Muscle layer of duodenum (tissue), 2 donors: ENCODE data around the gene ATP1B3.
"Not testable (repeated sequence)": the region's sequence is repeated elsewhere in the genome, so short reads cannot be mapped to it uniquely, and the experiment has no call there.

Experiments
- H3K27ac ChIP-seq: one replicate; pipeline ENCODE4 v1.7.0; 2013; ENCODE audit warnings: mild to moderate bottlenecking, low read length
- H3K27me3 ChIP-seq: one replicate; pipeline ENCODE4 v1.7.0; 2013; ENCODE audit warnings: low read depth, mild to moderate bottlenecking, control low read depth, low read length
- H3K36me3 ChIP-seq, 2 donors: one replicate each; pipeline ENCODE4 v1.7.0; 2013; ENCODE audit warnings: low read length in 2 of 2, control low read depth in 1 of 2, mild to moderate bottlenecking in 1 of 2; ENCODE audit not compliant: insufficient read depth in 2 of 2, control insufficient read depth in 1 of 2
- H3K4me1 ChIP-seq, 2 donors: one replicate each; pipeline ENCODE4 v1.7.0; 2013; ENCODE audit warnings: low read length in 2 of 2, mild to moderate bottlenecking in 2 of 2, control low read depth in 1 of 2, moderate library complexity in 1 of 2; ENCODE audit not compliant: insufficient read depth in 2 of 2, control insufficient read depth in 1 of 2
- H3K4me3 ChIP-seq, 2 donors: one replicate each; pipeline ENCODE4 v1.7.0; 2013; ENCODE audit warnings: low read length in 2 of 2, low read depth in 1 of 2, mild to moderate bottlenecking in 1 of 2
- H3K9me3 ChIP-seq, 2 donors: one replicate each; pipeline ENCODE4 v1.7.0; 2013; ENCODE audit warnings: low read length in 2 of 2, control low read depth in 1 of 2, mild to moderate bottlenecking in 1 of 2; ENCODE audit not compliant: control insufficient read depth in 1 of 2
- donor health status: healthy.

ATP1B3 gene

GRCh38 chr3:141846050-141846433 is 30.4 kb upstream of the ATP1B3 start:
- no peaks in the 10 kb centered on the region for H3K36me3 ChIP-seq
- H3K9me3 ChIP-seq: no peaks in the 10 kb centered on the region
- H3K4me3 ChIP-seq: no peak overlapping the region
- H3K4me1 ChIP-seq: peaks cover 0 to 3% of the 10 kb centered on the region in 2 donors
- H3K27ac ChIP-seq: no peak overlapping the region
- H3K27me3 ChIP-seq: no peaks in the 10 kb centered on the region

- not testable (repeated sequence) for H3K4me3 ChIP-seq, H3K36me3 ChIP-seq, H3K27me3 ChIP-seq, H3K9me3 ChIP-seq, H3K27ac ChIP-seq, H3K4me1 ChIP-seq
Measured at GRCh38 chr3:141848159-141848748, 28.2 kb upstream of the ATP1B3 start.

- no peaks in the 10 kb centered on the region for H3K27me3 ChIP-seq
- no peak overlapping the region for H3K4me3 ChIP-seq
- no peaks in the 10 kb centered on the region for H3K9me3 ChIP-seq
- H3K4me1 ChIP-seq: peaks cover 0 to 3% of the 10 kb centered on the region in 2 donors
- H3K27ac ChIP-seq: no peak overlapping the region
- no peaks in the 10 kb centered on the region for H3K36me3 ChIP-seq
Measured at GRCh38 chr3:141849056-141849815, 27.2 kb upstream of the ATP1B3 start.

- Histone ChIP-seq H3K27me3 (no peaks in the 10 kb centered on the region), H3K36me3 (no peaks in the 10 kb centered on the region), H3K4me3 (no peak overlapping the region), H3K27ac (no peak overlapping the region), H3K4me1 (no peaks in the 10 kb centered on the region), H3K9me3 (no peaks in the 10 kb centered on the region)
Measured at GRCh38 chr3:141851411-141851810, 25.0 kb upstream of the ATP1B3 start.

GRCh38 chr3:141853081-141853601 is 23.3 kb upstream of the ATP1B3 start:
- Histone ChIP-seq H3K9me3 (no peaks in the 10 kb centered on the region), H3K27ac (peak overlapping the region; percentile 13), H3K36me3 (no peaks in the 10 kb centered on the region), H3K27me3 (no peaks in the 10 kb centered on the region), H3K4me3 (no peak overlapping the region), H3K4me1 (no peaks in the 10 kb centered on the region)

- H3K27me3 ChIP-seq: no peaks in the 10 kb centered on the region
- H3K4me3 ChIP-seq: no peak overlapping the region
- H3K9me3 ChIP-seq: no peaks in the 10 kb centered on the region
- H3K4me1 ChIP-seq: no peaks in the 10 kb centered on the region
- H3K27ac ChIP-seq: peak overlapping the region; percentile 13
- H3K36me3 ChIP-seq: no peaks in the 10 kb centered on the region
Measured at GRCh38 chr3:141853629-141854168, 22.7 kb upstream of the ATP1B3 start.

- Histone ChIP-seq H3K4me3 (no peak overlapping the region), H3K27ac (no peak overlapping the region), H3K36me3 (no peaks in the 10 kb centered on the region), H3K27me3 (no peaks in the 10 kb centered on the region), H3K9me3 (no peaks in the 10 kb centered on the region), H3K4me1 (no peaks in the 10 kb centered on the region)
Measured at GRCh38 chr3:141854599-141854998, 21.8 kb upstream of the ATP1B3 start.

GRCh38 chr3:141858312-141858711 is 18.1 kb upstream of the ATP1B3 start:
- Histone ChIP-seq H3K4me3 (no peak overlapping the region), H3K36me3 (no peaks in the 10 kb centered on the region), H3K4me1 (no peaks in the 10 kb centered on the region), H3K27ac (no peak overlapping the region), H3K27me3 (no peaks in the 10 kb centered on the region), H3K9me3 (no peaks in the 10 kb centered on the region)

GRCh38 chr3:141859651-141860050 is 16.8 kb upstream of the ATP1B3 start:
- Histone ChIP-seq H3K36me3 (no peaks in the 10 kb centered on the region), H3K4me1 (no peaks in the 10 kb centered on the region), H3K27me3 (no peaks in the 10 kb centered on the region), H3K27ac (no peak overlapping the region), H3K9me3 (no peaks in the 10 kb centered on the region), H3K4me3 (no peak overlapping the region)

GRCh38 chr3:141860086-141860669 is 16.3 kb upstream of the ATP1B3 start:
- Histone ChIP-seq H3K27ac (no peak overlapping the region), H3K27me3 (no peaks in the 10 kb centered on the region), H3K9me3 (no peaks in the 10 kb centered on the region), H3K4me3 (no peak overlapping the region), H3K4me1 (no peaks in the 10 kb centered on the region), H3K36me3 (no peaks in the 10 kb centered on the region)

- Histone ChIP-seq H3K9me3 (no peaks in the 10 kb centered on the region), H3K36me3 (no peaks in the 10 kb centered on the region), H3K27me3 (no peaks in the 10 kb centered on the region), H3K4me3 (no peak overlapping the region), H3K27ac (no peak overlapping the region), H3K4me1 (no peaks in the 10 kb centered on the region)
Measured at GRCh38 chr3:141860766-141861513, 15.5 kb upstream of the ATP1B3 start.
